GM12865 (cell line): Measurements from ENCODE around the gene PDE8B.

ENCODE experiments used
- DNase-seq: peaks from one replicate; pipeline ENCODE4 v3.0.0; 2010; ENCODE audit warnings: low read depth
- H3K4me3 ChIP-seq: 2 replicates; pipeline ENCODE4 v1.5.1; 2011; ENCODE audit warnings: mild to moderate bottlenecking, low read depth, low read length, control low read depth
- CTCF ChIP-seq: IDR thresholded peaks from 2 replicates; pipeline ENCODE4 v1.5.1; 2011; ENCODE audit warnings: low read length, control low read depth, low read depth, inconsistent platforms; ENCODE audit not compliant: insufficient read depth; ENCODE audit errors: missing control alignments

The PDE8B gene

DNA sequence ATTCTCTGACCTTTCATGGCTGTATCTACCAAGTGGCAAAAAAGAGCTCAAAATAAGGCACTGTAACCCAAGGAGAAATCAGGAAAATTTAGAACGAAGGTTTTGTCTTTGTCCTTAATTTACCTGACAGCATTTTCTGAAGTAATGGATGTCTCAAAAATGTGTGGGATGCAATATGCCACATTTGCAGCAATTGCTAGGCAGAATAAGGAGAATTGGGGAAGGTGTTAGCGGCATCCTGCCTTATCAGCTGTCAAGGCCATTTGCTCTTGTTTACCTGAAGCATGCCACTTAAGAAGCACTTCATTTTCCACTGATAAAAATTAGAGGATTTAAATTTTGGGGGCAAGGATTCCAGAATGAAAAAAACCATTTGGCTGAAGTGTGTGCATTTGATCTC, 39.0 kb downstream of the PDE8B start:
- no peak for TF ChIP-seq CTCF
- DNase-seq, result no peak
- no peak overlapping the region for H3K4me3 ChIP-seq

DNA sequence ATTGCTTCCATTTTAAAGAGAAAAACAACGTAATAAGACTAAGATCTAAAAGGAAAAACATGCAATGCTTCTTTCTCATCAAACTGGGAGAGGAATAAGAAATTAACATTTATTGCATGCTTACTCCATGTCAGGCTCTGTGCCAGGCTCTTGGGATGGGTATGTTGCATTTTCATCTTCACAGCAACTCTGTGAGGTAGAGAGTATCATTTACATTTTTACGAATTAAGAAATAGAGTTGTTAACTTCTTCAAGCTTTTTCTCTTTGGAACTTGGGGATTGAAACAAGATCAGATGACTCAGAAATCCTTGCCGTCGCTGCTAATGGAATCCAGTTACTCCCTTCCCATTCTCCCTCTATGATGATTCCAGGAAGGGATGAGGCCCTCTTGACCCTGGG, 39.5 kb downstream of the PDE8B start:
- DNase-seq, result no peak
- TF ChIP-seq CTCF, result no peak

GRCh38 chr5:77251921-77252320, 41.4 kb downstream of the PDE8B start:
- H3K4me3 ChIP-seq, result no peak overlapping the region
- no peak for DNase-seq

More for the DNA sequence above, 39.5 kb downstream of the PDE8B start:
- no peak overlapping the region for H3K4me3 ChIP-seq

GRCh38 chr5:77255617-77256016, 45.1 kb downstream of the PDE8B start:
- H3K4me3 ChIP-seq, result no peak overlapping the region
- DNase-seq, result no peak
- no peak for TF ChIP-seq CTCF

More at GRCh38 chr5:77251921-77252320, 41.4 kb downstream of the PDE8B start:
- no peak for TF ChIP-seq CTCF

- DNase-seq, result no peak
- no peak overlapping the region for H3K4me3 ChIP-seq
- no peak for TF ChIP-seq CTCF
These were observed 45.9 kb downstream of the PDE8B start for GRCh38 chr5:77256406-77256805.

DNA sequence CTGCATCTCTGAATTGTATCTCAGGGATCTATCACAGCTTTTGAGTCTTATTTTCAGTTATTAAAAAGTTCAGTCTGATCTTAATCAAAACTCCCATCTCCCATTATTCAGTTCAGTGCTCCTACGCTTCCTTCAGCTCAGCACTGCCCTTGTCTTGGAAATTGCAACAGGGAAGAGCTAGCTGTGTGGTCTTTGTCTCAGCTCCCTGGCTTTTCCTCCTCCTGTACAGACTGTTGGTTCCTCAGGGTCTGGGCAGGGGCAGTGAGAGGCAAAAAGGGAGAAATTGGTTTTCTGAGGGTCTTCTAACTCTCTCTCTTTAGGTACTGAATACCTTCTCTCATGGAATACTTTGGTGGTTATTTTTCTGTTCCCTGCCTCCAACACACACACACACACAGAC, 48.2 kb downstream of the PDE8B start:
- DNase-seq, result no peak
- TF ChIP-seq CTCF, result no peak
- H3K4me3 ChIP-seq, result no peak overlapping the region; the same call in 1 of the 2 replicates

DNA sequence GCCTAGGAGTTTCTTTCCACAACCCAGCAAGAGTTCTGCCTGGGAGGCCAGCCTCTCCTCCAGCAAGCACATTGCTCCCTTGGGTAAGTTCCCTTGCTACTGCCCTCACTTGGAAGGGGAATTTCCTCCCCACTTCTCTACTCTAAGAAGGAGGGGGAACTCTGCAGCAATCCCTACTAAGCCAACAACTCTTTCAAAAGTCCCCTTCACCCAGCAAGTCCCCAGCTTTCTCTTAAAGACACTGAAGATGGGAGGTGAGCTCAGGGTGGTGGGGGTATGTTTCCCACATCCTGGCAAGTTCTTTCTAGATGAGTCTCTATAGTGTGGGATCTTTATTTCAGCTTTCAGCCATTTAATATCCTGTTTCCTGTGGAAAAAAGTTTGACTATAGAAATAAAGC, 49.0 kb downstream of the PDE8B start:
- TF ChIP-seq CTCF, result no peak
- no peak overlapping the region for H3K4me3 ChIP-seq
- peak; percentile 65 for DNase-seq
